Right ventricle myocardium inferior (tissue), 1 donor: ENCODE data around the gene PDXK. TPM values are rescaled to one million over a fixed set of nuclear protein-coding genes. Genes with fewer than 3 reads are reported as not detected.
A peak's percentile ranks its signal among the peaks of the same experiment; 100 is the strongest.

Experiments used
- ATAC-seq: fragments of 200-7000 bp; cut with Tn5 transposase; one replicate; pipeline ENCODE4 v1.9.1; 2020; ENCODE audit warnings: mild to moderate bottlenecking, moderate library complexity
- DNase-seq: peaks from one replicate; pipeline ENCODE4 v3.0.0; 2021; ENCODE audit errors: missing footprints
- intact Hi-C: fragments of 100-400 bp; cut with DNase I; formaldehyde crosslinking; loops from one replicate; pipeline ENCODE4 v1.11.0; 2022
- total RNA-seq: library from RNA; stranded (reverse); fragmentation: NEBNext Ultra II Directional; extraction: Animal tissue kit (Norgen Biotek cat#: 25700); gene quantifications from one replicate; pipeline ENCODE4 v1.2.1, GENCODE V29; 2021
- donor health status: DM: no; HTN: yes; CAD: no; lungs with severe emphysema.

PDXK gene
- total RNA-seq, 1 donor from 2014 or later: 105 TPM

GRCh38 chr21:43806017-43806710 lies 87.2 kb downstream of the PDXK start:
- ATAC-seq (no peak), DNase-seq (peak; percentile 58)
- intact Hi-C loops: no loop called here

GRCh38 chr21:43808367-43808766 lies 89.4 kb downstream of the PDXK start:
- DNase-seq: peak; percentile 59
- intact Hi-C loops: no loop called here
- no peak for ATAC-seq

DNA sequence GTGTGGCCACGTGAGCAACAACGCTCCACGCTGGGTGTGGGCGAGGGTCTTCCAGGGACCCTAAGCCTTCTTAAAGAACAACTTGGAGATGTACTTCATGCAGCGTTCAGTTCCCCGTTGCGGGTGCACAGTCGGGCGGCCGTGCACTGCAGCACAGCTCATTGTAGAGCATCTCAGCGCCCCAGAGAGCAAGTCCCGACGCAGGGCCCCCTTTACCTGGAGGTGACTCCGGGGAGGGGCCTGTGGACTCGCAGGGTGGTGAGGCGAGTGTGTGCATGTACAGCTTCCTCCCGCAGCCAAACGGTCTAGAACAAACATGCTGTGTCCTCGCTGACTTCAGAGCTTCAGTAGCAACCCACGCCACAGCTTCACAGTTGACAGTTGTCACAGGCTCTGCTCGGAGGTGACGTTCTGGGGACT lies 89.9 kb downstream of the PDXK start:
- intact Hi-C loops: no loop called here
- DNase-seq (peak; percentile 56), ATAC-seq (no peak)

- no peak for DNase-seq
- intact Hi-C loops: no loop called here
- no peak for ATAC-seq
These were observed 90.4 kb downstream of the PDXK start for GRCh38 chr21:43809346-43809799.

DNA sequence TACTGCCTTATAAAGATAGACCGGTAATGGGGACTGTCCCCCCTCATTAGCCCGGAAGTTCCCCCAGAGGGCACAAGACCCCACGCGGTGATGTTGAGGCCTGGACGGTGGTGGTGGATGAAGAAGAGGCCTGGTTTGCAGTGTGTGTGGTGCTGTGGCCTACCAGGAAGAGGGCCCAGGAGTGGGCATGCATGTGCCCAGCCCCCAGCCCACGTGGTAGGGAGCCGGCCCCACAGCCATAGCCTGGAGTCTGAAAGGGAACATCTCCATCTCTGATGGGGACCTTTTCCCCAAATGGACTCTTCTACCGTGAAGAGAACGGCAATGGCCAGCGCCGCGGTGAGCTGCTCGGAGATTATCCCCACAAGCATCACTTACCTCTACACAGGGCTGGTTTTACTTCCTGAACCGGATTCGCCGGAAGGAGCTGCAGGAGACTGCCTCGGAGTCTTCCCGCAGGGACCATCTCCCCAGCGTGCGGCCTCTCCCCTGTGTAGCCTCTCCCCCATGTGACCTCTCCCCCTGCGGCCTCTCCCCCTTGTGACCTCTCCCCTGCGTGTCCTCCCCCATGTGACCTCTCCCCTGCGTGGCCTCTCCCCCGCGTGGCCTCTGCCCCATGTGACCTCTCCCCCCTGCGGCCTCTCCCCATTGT lies 91.0 kb downstream of the PDXK start:
- ATAC-seq: no peak
- intact Hi-C loops: loop anchor here (1.0 kb wide), 1 partner anchor 165 kb away; no protein-coding TSS in a partner anchor

GRCh38 chr21:43810505-43811261 lies 91.8 kb downstream of the PDXK start:
- ATAC-seq: peak; percentile 88
- intact Hi-C loops: loop anchor here (1.0 kb wide), 1 partner anchor 165 kb away; no protein-coding TSS in a partner anchor
- DNase-seq: peak; percentile 92

More for the DNA sequence above, 91.0 kb downstream of the PDXK start:
- no peak for DNase-seq

DNA sequence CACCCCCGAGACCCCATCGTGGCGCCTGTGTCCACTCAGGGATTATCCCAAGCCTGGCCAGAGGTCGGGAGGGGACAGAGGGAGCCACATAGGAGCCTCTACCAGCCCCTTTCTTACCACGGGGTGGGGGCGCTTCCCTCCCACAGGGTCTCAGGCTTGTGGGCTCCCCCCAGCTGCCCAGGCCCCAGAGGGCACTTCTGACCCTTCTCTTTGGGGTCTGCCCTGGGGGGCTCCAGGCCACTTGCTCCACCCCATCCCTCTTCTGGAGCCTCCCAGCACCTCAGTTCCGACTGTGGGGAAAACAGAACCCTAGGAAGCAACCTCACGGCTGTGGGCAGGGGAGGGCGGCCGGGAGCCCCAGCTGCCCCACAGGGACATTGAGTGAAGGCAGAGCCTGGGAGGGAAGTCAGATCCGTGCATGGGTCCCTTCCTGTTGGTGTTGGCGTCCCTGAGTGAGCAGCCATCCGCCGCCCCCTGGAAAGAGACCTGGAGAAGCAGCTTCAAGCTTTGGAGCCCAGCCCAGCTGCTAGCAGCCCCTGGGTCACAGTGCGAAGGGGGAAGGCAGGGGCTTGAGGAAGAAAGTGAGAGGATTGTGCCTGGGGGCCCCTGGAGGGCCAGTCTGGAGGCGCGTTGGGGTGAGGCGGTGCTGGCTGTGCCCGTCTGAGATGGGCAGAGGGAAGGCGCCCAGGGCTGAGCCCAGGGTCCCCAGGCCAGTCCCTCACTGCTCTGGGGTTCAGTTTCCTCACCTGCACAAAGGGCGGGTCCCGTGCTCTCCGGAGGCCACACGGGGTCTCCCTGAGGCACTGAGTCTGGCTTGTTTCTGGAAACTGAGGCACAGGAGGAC lies 92.6 kb downstream of the PDXK start:
- peak; percentile 6 for ATAC-seq
- intact Hi-C loops: no loop called here
- no peak for DNase-seq

Other genes starting within 250 kb of the PDXK start
- not detected for gene HSF2BP, start 59.6 kb upstream of the PDXK start, total RNA-seq
- gene RRP1B, start 59.6 kb upstream of the PDXK start, total RNA-seq: 9.5 TPM
- 44.1 TPM for gene CSTB, start 57.2 kb downstream of the PDXK start, total RNA-seq
- 10.1 TPM for gene RRP1, start 70.4 kb downstream of the PDXK start, total RNA-seq
- gene AGPAT3, start 146.1 kb downstream of the PDXK start, total RNA-seq: 93.4 TPM